Measurements from ENCODE around the gene CD200R1. TPM values are rescaled to one million over a fixed set of nuclear protein-coding genes. Genes with fewer than 3 reads are reported as not detected.

CD200R1 gene, protein sequence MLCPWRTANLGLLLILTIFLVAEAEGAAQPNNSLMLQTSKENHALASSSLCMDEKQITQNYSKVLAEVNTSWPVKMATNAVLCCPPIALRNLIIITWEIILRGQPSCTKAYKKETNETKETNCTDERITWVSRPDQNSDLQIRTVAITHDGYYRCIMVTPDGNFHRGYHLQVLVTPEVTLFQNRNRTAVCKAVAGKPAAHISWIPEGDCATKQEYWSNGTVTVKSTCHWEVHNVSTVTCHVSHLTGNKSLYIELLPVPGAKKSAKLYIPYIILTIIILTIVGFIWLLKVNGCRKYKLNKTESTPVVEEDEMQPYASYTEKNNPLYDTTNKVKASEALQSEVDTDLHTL
- total RNA-seq: 10 to 100 TPM; 11.4 to 11.6 TPM

DNA sequence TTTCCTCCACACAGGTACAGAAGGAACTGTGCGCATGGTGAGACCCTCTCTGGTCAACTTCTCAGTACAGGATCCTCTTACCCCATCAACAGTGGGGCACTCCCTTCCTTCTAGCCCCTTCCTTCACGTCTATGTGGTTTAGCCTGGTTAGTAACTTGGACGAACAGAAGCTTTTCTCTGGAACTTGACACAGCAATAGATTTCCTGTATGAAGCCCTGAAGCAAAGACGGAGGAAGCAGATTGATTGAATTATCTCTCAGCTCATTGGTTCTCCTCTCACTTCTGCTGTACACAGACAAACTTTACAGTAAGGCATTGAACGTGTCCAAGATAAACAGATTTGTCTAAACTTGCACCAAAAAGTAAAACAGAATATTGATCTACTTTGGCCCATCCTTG is at the start of gene CD200R1:
Gene CD200R1, minus strand, starts transcription at position 210 of the 400 bp plus-strand sequence. CDS start 246 bp downstream, outside the sequence.
- POLR2A ChIA-PET: interaction anchor here (0.8 to 2.2 kb wide), 5 partner anchors 8 to 286 kb away, joined by 3 to 12 read pairs (median 6); partner anchors contain the start of gene GTPBP8
- Mint-ChIP-seq H3K36me3 (peaks cover 12% of the 10 kb centered on the region), H3K4me3 (peak within 1 kb of the TSS; percentile 91), H3K4me1 (peaks cover 42% of the 10 kb centered on the region), H3K27me3 (no peaks in the 10 kb centered on the region), H3K27ac (peak within 1 kb of the TSS; percentile 92), H3K9me3 (no peaks in the 10 kb centered on the region)
- ATAC-seq (ENCODE audit: low read depth): peak; percentile 38
- DNase-seq: no peak

DNA sequence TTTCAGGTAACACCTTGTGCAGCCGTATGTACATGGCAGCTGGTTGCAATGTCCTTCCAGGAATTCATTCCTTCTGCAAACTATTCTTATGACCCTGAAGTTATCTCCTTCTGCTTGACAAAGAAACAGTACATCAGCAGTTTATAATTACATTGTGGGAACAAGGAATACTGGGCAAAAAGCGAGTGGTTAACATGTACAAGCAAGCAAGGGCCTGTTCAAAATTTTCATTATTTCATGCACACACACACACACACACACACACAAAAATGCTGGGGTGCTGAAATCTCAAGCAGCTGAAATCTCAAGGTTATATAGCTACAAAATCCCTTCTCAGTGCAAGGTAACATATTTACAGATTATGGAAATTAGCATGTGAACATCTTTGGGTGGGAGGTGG is 46.6 kb upstream of the CD200R1 start:
- POLR2A ChIA-PET: interaction anchor here (0.7 kb wide), 1 partner anchor 19 kb away, joined by 3 read pairs; no protein-coding TSS in a partner anchor
- peaks cover 27% of the 10 kb centered on the region for H3K4me1 Mint-ChIP-seq
- H3K4me3 Mint-ChIP-seq: no peak overlapping the region
- no peak overlapping the region for H3K27ac Mint-ChIP-seq
- H3K9me3 Mint-ChIP-seq: peaks cover 1% of the 10 kb centered on the region
- H3K36me3 Mint-ChIP-seq: peaks cover 8% of the 10 kb centered on the region
- DNase-seq (no peak), ATAC-seq (ENCODE audit: low read depth) (no peak)
- H3K27me3 Mint-ChIP-seq: no peaks in the 10 kb centered on the region

DNA sequence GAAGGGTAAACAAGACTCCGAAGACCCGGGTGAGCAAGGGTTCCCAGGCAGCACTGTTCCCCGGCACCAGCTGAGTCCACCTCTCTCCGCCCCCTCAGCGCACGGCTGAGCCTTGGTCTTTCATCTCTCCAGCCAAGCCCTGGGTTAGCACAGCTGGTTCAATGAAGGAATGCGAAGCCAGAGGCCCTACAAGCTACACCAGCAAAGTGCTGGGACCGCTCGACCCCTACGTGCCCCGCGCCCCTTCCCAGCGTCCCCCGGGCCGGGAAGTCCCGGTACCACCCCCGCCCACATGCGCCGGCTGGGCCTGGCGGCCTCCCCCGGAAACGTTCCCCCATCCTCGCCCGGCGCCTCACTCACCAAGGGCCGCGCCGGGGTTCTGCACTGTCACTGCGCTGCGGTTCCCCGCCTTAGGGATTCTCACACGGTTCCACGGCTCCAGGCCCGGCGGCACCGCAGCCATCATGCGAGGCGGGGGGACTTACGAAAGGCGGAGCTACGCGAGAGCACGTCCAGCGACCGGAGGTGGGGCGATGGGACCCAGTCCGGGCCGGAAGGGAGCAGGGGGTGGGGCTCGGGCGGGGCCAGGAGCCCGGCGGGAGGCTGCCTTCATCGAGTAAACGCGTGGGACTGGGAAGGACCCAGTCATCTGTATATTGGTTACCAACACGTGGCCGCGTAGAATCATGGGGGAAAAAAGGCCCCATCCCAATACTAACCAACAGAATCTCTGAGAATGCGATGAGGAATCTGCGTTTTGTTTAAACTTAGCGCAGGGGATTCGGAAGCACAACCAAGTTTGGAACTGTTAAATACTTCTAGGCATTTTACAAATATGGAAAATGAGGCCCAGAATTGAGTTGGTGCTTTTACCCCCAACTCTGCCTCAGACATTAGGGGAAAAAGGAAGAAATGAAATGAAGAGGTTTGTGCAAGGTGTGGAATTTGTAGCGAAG is 44.6 kb upstream of the CD200R1 start:
- Mint-ChIP-seq H3K4me3 (peak overlapping the region; percentile 89), H3K4me1 (peaks cover 31% of the 10 kb centered on the region), H3K27ac (peak overlapping the region; percentile 88), H3K36me3 (peaks cover 17% of the 10 kb centered on the region), H3K9me3 (peaks cover 1% of the 10 kb centered on the region), H3K27me3 (no peaks in the 10 kb centered on the region)
- ATAC-seq (ENCODE audit: low read depth) (peak; percentile 91), DNase-seq (peak; percentile 83)
- POLR2A ChIA-PET: interaction anchor here (1.0 to 2.3 kb wide), 5 partner anchors 9 to 725 kb away, joined by 3 to 20 read pairs (median 9); partner anchors contain the start of gene GTPBP8

GRCh38 chr3:113018536-113019181 is 43.8 kb upstream of the CD200R1 start:
- peaks cover 33% of the 10 kb centered on the region for H3K4me1 Mint-ChIP-seq
- POLR2A ChIA-PET: interaction anchor here (1.7 to 2.3 kb wide), 4 partner anchors 8 to 27 kb away, joined by 4 to 20 read pairs (median 11); partner anchors contain the start of gene GTPBP8
- no peak for DNase-seq

GRCh38 chr3:113013593-113013992 is 38.7 kb upstream of the CD200R1 start:
- Mint-ChIP-seq H3K4me3 (no peak overlapping the region), H3K4me1 (peaks cover 29% of the 10 kb centered on the region), H3K9me3 (no peaks in the 10 kb centered on the region), H3K36me3 (peaks cover 31% of the 10 kb centered on the region), H3K27me3 (no peaks in the 10 kb centered on the region), H3K27ac (no peak overlapping the region)
- POLR2A ChIA-PET: interaction anchor here (1.5 kb wide), 1 partner anchor 10 kb away, joined by 3 read pairs; no protein-coding TSS in a partner anchor
- no peak for DNase-seq
- ATAC-seq (ENCODE audit: low read depth): no peak

More at GRCh38 chr3:113018536-113019181, 43.8 kb upstream of the CD200R1 start:
- peaks cover 1% of the 10 kb centered on the region for H3K9me3 Mint-ChIP-seq
- H3K27ac Mint-ChIP-seq: peak overlapping the region; percentile 88
- H3K27me3 Mint-ChIP-seq: no peaks in the 10 kb centered on the region
- H3K36me3 Mint-ChIP-seq: peaks cover 19% of the 10 kb centered on the region
- peak overlapping the region; percentile 89 for H3K4me3 Mint-ChIP-seq
- peak; percentile 0 for ATAC-seq (ENCODE audit: low read depth)

GRCh38 chr3:113008117-113008516 is 33.2 kb upstream of the CD200R1 start:
- peaks cover 37% of the 10 kb centered on the region for H3K4me1 Mint-ChIP-seq

DNA sequence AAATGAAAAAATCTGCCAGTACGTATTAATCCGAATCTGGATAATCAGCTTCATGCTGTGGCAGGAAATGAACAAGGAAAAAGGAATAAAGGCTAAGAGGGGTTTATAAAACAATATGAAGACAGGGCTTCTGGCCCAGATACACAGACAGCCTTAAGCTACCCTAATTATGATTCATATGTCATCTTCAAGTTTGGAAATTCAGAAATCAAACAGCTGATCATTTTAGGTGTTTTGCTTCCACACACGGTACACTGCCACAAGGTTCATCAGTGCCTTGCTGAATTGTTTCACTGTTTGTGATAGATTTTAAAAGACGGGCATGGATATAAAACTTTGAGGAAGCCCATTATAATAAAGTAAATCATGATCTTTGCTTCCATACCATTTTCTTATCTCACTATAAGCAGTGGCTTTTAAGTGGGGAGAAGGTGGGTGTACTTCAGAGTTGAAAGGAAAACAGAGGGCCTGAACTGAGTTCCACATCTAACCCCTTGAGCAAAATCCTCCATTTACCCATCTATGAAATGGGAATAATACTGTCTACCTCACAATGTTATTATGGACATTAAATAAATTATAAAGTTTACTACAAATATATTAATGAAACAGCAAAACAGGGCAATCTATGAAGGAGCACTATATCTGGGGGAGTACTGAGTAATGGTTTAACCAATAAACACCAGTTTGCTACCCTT is 31.6 kb upstream of the CD200R1 start:
- POLR2A ChIA-PET: interaction anchor here (0.8 to 1.8 kb wide), 3 partner anchors 12 to 15 kb away, joined by 3 to 13 read pairs (median 4); partner anchors contain the start of gene GTPBP8
- peaks cover 30% of the 10 kb centered on the region for H3K36me3 Mint-ChIP-seq
- H3K27me3 Mint-ChIP-seq: no peaks in the 10 kb centered on the region
- H3K9me3 Mint-ChIP-seq: no peaks in the 10 kb centered on the region
- peak overlapping the region; percentile 90 for H3K27ac Mint-ChIP-seq
- no peak for DNase-seq
- no peak for ATAC-seq (ENCODE audit: low read depth)
- H3K4me3 Mint-ChIP-seq: peak overlapping the region; percentile 81
- H3K4me1 Mint-ChIP-seq: peaks cover 43% of the 10 kb centered on the region

More at GRCh38 chr3:113008117-113008516, 33.2 kb upstream of the CD200R1 start:
- POLR2A ChIA-PET: no interaction called here
- ATAC-seq (ENCODE audit: low read depth) (no peak), DNase-seq (no peak)
- Mint-ChIP-seq H3K36me3 (peaks cover 39% of the 10 kb centered on the region), H3K4me3 (no peak overlapping the region), H3K9me3 (no peaks in the 10 kb centered on the region), H3K27ac (peak overlapping the region; percentile 17), H3K27me3 (no peaks in the 10 kb centered on the region)

- Mint-ChIP-seq H3K27me3 (no peaks in the 10 kb centered on the region), H3K27ac (peak overlapping the region; percentile 90), H3K4me1 (peaks cover 52% of the 10 kb centered on the region), H3K9me3 (no peaks in the 10 kb centered on the region), H3K36me3 (peaks cover 34% of the 10 kb centered on the region), H3K4me3 (peak overlapping the region; percentile 81)
- ATAC-seq (ENCODE audit: low read depth): peak; percentile 76
- POLR2A ChIA-PET: interaction anchor here (1.8 kb wide), 1 partner anchor 13 kb away, joined by 13 read pairs; a partner anchor contains a TSS
- no peak for DNase-seq
Measured at GRCh38 chr3:113005611-113006010, 30.7 kb upstream of the CD200R1 start.

DNA sequence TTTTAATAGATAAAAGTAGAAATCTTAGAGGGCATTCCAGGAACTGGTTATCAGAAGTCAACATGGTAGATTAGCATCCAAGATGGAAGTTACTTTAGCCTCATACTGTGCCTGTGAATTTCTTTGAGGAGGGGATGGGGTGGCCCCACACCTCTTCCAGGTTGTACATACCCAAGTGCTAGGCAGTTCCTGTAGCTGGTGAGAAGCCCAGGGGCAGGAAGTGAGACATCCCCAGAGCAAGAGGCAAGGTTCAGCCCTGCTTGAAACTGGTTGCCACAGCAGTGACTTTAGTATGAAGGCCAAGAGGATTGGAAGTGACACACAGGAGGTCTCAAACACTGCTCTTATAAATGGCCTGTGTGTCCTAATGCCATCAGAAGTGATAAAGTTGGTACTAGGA is 27.8 kb upstream of the CD200R1 start:
- ATAC-seq (ENCODE audit: low read depth) (peak; percentile 91), DNase-seq (peak; percentile 33)
- Mint-ChIP-seq H3K9me3 (no peaks in the 10 kb centered on the region), H3K36me3 (peaks cover 46% of the 10 kb centered on the region), H3K27me3 (no peaks in the 10 kb centered on the region), H3K4me3 (peak overlapping the region; percentile 22), H3K4me1 (peaks cover 59% of the 10 kb centered on the region), H3K27ac (peak overlapping the region; percentile 85)
- POLR2A ChIA-PET: interaction anchor here (1.0 to 3.5 kb wide), 2 partner anchors 11 to 19 kb away, joined by 3 to 21 read pairs; partner anchors contain the start of gene GTPBP8

DNA sequence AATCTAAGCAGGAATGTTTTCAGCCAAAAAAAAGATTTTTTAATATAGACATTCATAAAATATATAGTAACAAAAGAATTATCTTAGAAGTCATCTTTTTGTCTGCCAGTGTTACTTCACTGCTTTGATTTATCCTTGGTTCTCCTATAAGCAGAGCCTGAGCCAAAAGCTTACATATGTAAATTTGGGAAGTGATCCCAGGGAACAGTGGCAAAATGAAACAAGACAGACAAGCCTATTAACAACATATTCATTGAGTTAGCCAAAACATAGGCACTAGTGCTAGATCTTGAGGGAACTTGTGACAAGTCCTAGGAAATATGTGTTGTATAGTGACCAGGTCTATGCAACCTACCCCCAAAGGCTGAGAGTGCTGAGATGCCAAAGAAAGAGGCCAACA is 27.1 kb upstream of the CD200R1 start:
- no peak overlapping the region for H3K4me3 Mint-ChIP-seq
- H3K9me3 Mint-ChIP-seq: no peaks in the 10 kb centered on the region
- no peak for ATAC-seq (ENCODE audit: low read depth)
- peaks cover 44% of the 10 kb centered on the region for H3K36me3 Mint-ChIP-seq
- POLR2A ChIA-PET: interaction anchor here (1.0 to 3.5 kb wide), 2 partner anchors 11 to 19 kb away, joined by 3 to 21 read pairs; partner anchors contain the start of gene GTPBP8
- peak overlapping the region; percentile 85 for H3K27ac Mint-ChIP-seq
- DNase-seq: no peak
- H3K27me3 Mint-ChIP-seq: no peaks in the 10 kb centered on the region
- H3K4me1 Mint-ChIP-seq: peaks cover 55% of the 10 kb centered on the region

DNA sequence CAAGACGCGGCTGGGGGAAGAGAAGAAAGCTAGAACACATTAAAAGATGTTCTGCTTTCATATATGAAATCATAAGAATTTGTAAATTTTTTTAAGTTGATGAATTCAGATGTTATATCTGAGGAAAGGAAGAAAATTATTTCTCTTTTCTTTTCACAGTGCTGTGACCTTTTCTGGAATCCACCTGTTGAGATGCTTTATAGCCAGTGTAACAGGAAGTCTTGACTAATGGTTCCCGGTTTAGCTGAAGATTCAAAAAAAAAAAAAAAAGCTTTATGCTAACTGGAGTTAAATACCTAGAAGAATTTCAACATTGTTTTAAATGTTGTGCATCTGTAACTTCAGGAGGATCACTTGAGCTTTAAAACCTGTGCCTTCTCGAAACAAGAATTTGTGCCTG is 25.8 kb upstream of the CD200R1 start:
- ATAC-seq (ENCODE audit: low read depth) (no peak), DNase-seq (no peak)
- peaks cover 44% of the 10 kb centered on the region for H3K4me1 Mint-ChIP-seq
- no peak overlapping the region for H3K4me3 Mint-ChIP-seq
- POLR2A ChIA-PET: interaction anchor here (3.5 kb wide), 1 partner anchor 10 kb away, joined by 21 read pairs; the partner anchor contains the start of gene GTPBP8
- H3K27ac Mint-ChIP-seq: no peak overlapping the region
- peaks cover 40% of the 10 kb centered on the region for H3K36me3 Mint-ChIP-seq
- H3K9me3 Mint-ChIP-seq: no peaks in the 10 kb centered on the region
- no peaks in the 10 kb centered on the region for H3K27me3 Mint-ChIP-seq

DNA sequence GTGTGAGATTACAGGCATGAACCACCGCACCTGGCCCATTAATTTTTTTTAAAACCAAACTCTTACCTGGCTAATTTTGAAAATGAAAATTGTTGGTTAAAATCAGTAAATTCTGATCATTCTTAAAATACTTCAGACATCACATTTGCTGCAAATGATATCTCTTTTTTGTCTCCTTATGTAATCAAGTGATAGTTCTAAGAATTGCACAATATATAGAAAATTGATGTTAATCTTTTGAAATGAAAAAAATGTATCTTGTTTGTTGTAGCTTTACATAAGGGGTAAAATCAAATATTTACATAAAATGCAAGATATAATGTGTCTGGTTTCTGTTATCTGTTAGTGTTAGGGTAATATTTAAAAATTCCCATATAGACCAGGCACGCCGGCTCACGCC is 20.9 kb upstream of the CD200R1 start:
- POLR2A ChIA-PET: no interaction called here
- Mint-ChIP-seq H3K27me3 (no peaks in the 10 kb centered on the region), H3K4me3 (no peak overlapping the region), H3K27ac (no peak overlapping the region), H3K36me3 (peaks cover 29% of the 10 kb centered on the region), H3K4me1 (peaks cover 37% of the 10 kb centered on the region), H3K9me3 (no peaks in the 10 kb centered on the region)
- ATAC-seq (ENCODE audit: low read depth) (no peak), DNase-seq (no peak)
